ENCODE results near the gene ASAP3.

GRCh38 chr1:23449958-23450357 lies 34.0 kb downstream of the ASAP3 start:
- TF ChIP-seq, protein P1, sequence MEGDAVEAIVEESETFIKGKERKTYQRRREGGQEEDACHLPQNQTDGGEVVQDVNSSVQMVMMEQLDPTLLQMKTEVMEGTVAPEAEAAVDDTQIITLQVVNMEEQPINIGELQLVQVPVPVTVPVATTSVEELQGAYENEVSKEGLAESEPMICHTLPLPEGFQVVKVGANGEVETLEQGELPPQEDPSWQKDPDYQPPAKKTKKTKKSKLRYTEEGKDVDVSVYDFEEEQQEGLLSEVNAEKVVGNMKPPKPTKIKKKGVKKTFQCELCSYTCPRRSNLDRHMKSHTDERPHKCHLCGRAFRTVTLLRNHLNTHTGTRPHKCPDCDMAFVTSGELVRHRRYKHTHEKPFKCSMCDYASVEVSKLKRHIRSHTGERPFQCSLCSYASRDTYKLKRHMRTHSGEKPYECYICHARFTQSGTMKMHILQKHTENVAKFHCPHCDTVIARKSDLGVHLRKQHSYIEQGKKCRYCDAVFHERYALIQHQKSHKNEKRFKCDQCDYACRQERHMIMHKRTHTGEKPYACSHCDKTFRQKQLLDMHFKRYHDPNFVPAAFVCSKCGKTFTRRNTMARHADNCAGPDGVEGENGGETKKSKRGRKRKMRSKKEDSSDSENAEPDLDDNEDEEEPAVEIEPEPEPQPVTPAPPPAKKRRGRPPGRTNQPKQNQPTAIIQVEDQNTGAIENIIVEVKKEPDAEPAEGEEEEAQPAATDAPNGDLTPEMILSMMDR (conservative IDR thresholded peaks at IDR 0.05) = no peak
- TF ChIP-seq ZFX (IDR thresholded peaks at IDR 0.05) = no peak
